Measurements from ENCODE around the gene CUL4A.
A peak's percentile ranks its signal among the peaks of the same experiment; 100 is the strongest.
"Not testable (repeated sequence)": the region's sequence is repeated elsewhere in the genome, so short reads cannot be mapped to it uniquely, and the experiment has no call there.

The CUL4A gene

GRCh38 chr13:113239357-113239756, 29.9 kb downstream of the CUL4A start:
- DNase-seq (ENCODE audit: low read depth), result no peak

GRCh38 chr13:113239986-113240385, 30.6 kb downstream of the CUL4A start:
- DNase-seq (ENCODE audit: low read depth), result no peak

- DNase-seq (ENCODE audit: low read depth), result not testable (repeated sequence)
These were observed 32.2 kb downstream of the CUL4A start for GRCh38 chr13:113241623-113242022.

- DNase-seq (ENCODE audit: low read depth), result no peak
These were observed 34.4 kb downstream of the CUL4A start for GRCh38 chr13:113243847-113244246.

- DNase-seq (ENCODE audit: low read depth), result peak; percentile 7
These were observed 36.7 kb downstream of the CUL4A start for GRCh38 chr13:113245849-113246796.

GRCh38 chr13:113252516-113253095, 43.2 kb downstream of the CUL4A start:
- DNase-seq (ENCODE audit: low read depth), result no peak

- not testable (repeated sequence) for DNase-seq (ENCODE audit: low read depth)
These were observed 48.5 kb downstream of the CUL4A start for GRCh38 chr13:113257908-113258307.

- no peak for DNase-seq (ENCODE audit: low read depth)
These were observed 49.1 kb downstream of the CUL4A start for GRCh38 chr13:113258321-113259054.

GRCh38 chr13:113260996-113261395, 51.6 kb downstream of the CUL4A start:
- no peak for DNase-seq (ENCODE audit: low read depth)

- not testable (repeated sequence) for DNase-seq (ENCODE audit: low read depth)
These were observed 53.6 kb downstream of the CUL4A start for GRCh38 chr13:113263016-113263415.

GRCh38 chr13:113267642-113268405, 58.4 kb downstream of the CUL4A start:
- DNase-seq (ENCODE audit: low read depth), result no peak

GRCh38 chr13:113272031-113272430, 62.6 kb downstream of the CUL4A start:
- DNase-seq (ENCODE audit: low read depth), result no peak

- DNase-seq (ENCODE audit: low read depth), result no peak
These were observed 63.3 kb downstream of the CUL4A start for GRCh38 chr13:113272701-113273181.

GRCh38 chr13:113273321-113273720, 63.9 kb downstream of the CUL4A start:
- no peak for DNase-seq (ENCODE audit: low read depth)

GRCh38 chr13:113273851-113274590, 64.6 kb downstream of the CUL4A start:
- peak; percentile 67 for DNase-seq (ENCODE audit: low read depth)

- DNase-seq (ENCODE audit: low read depth), result no peak
These were observed 65.3 kb downstream of the CUL4A start for GRCh38 chr13:113274721-113275120.

- DNase-seq (ENCODE audit: low read depth), result peak; percentile 67
These were observed 66.0 kb downstream of the CUL4A start for GRCh38 chr13:113275387-113275786.

- no peak for DNase-seq (ENCODE audit: low read depth)
These were observed 70.7 kb downstream of the CUL4A start for GRCh38 chr13:113280126-113280525.

- no peak for DNase-seq (ENCODE audit: low read depth)
These were observed 74.5 kb downstream of the CUL4A start for GRCh38 chr13:113283904-113284303.

GRCh38 chr13:113288880-113289279, 79.5 kb downstream of the CUL4A start:
- no peak for DNase-seq (ENCODE audit: low read depth)

GRCh38 chr13:113291129-113291528, 81.7 kb downstream of the CUL4A start:
- DNase-seq (ENCODE audit: low read depth), result no peak
